Hematopoietic multipotent progenitor cell treated with erythropoietin and hydrocortisone succinate and interleukin-3 and kit ligand, for 8 days (in vitro differentiated cells): ENCODE data around the gene SYT5.
A peak's percentile ranks its signal among the peaks of the same experiment; 100 is the strongest.
"Not testable (repeated sequence)": the region's sequence is repeated elsewhere in the genome, so short reads cannot be mapped to it uniquely, and the experiment has no call there.

Source experiments
- DNase-seq: peaks from one replicate; pipeline ENCODE4 v3.0.0-alpha.2; 2015

The SYT5 gene

GRCh38 chr19:55179606-55180484, at the start of gene SYT5:
Gene SYT5 (minus strand): TSS chr19:55180289. CDS start chr19:55179041, 1,248 bp downstream.
- DNase-seq, result peak; percentile 36

GRCh38 chr19:55229789-55230182, 49.7 kb upstream of the SYT5 start:
- DNase-seq, result no peak

- no peak for DNase-seq
These were observed 49.2 kb upstream of the SYT5 start for GRCh38 chr19:55229145-55229788.

GRCh38 chr19:55228403-55229031, 48.4 kb upstream of the SYT5 start, which contains the start of gene TMEM86B:
Gene TMEM86B (minus strand): TSS chr19:55228763. CDS start chr19:55228741, 22 bp downstream.
- DNase-seq, result peak; percentile 98

GRCh38 chr19:55228015-55228391, 47.9 kb upstream of the SYT5 start:
- DNase-seq, result no peak

- DNase-seq, result no peak
These were observed 47.3 kb upstream of the SYT5 start for GRCh38 chr19:55227241-55228014.

- DNase-seq, result no peak
These were observed 46.7 kb upstream of the SYT5 start for GRCh38 chr19:55226788-55227187.

GRCh38 chr19:55226273-55226672, 46.2 kb upstream of the SYT5 start:
- DNase-seq, result no peak

GRCh38 chr19:55225415-55225958, 45.4 kb upstream of the SYT5 start:
- no peak for DNase-seq

- DNase-seq, result not testable (repeated sequence)
These were observed 44.8 kb upstream of the SYT5 start for GRCh38 chr19:55224679-55225414.

GRCh38 chr19:55224038-55224665, 44.1 kb upstream of the SYT5 start:
- no peak for DNase-seq

GRCh38 chr19:55223291-55224037, 43.4 kb upstream of the SYT5 start:
- DNase-seq, result no peak

- DNase-seq, result peak; percentile 32
These were observed 40.4 kb upstream of the SYT5 start for GRCh38 chr19:55220525-55220924.

GRCh38 chr19:55216461-55217198, 36.5 kb upstream of the SYT5 start:
- DNase-seq, result peak; percentile 83

- DNase-seq, result no peak
These were observed 33.5 kb upstream of the SYT5 start for GRCh38 chr19:55213547-55213946.

GRCh38 chr19:55212447-55212846, 32.4 kb upstream of the SYT5 start:
- peak; percentile 58 for DNase-seq

- DNase-seq, result no peak
These were observed 29.8 kb upstream of the SYT5 start for GRCh38 chr19:55209693-55210472.

- DNase-seq, result no peak
These were observed 29.0 kb upstream of the SYT5 start, which contains the start of gene PTPRH for GRCh38 chr19:55208880-55209692. Gene PTPRH (minus strand): TSS chr19:55209501. CDS start chr19:55209433, 68 bp downstream.
